ENCODE data around the gene MED25.

DNA sequence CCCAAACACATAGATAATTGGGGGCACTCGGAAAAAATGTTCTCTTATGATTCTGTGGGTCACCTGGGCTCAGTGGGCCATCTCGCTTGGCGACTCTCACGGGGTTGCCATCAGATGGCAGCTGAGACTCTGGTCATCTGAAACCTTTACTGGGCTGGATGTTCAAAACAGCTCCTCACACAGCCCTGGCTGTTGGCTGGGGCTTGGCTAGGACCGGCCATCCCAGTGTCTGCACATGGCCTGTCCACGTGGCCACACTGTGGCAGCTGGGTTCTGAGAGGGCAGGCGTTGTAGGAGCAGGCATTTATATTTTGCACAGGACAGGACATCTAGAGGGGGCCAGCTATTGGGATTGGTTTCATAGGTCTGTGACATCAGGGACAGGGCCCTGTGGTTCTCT lies 15.5 kb downstream of the MED25 start:
- TF ChIP-seq CREB1 (IDR thresholded peaks at IDR 0.05; ENCODE audit: low read depth) (no peak), RAD21 (IDR thresholded peaks at IDR 0.05; ENCODE audit: low read depth) (no peak), TAF1 (IDR thresholded peaks at IDR 0.05; ENCODE audit: low read depth) (no peak), EP300 (IDR thresholded peaks at IDR 0.05; ENCODE audit: borderline replicate concordance) (no peak), ZBTB7A (IDR thresholded peaks at IDR 0.05; ENCODE audit: low read depth) (no peak), EGR1 (IDR thresholded peaks at IDR 0.05) (no peak), YY1 (IDR thresholded peaks at IDR 0.05; ENCODE audit: low read depth) (no peak), TEAD4 (IDR thresholded peaks at IDR 0.05) (no peak), FOXM1 (IDR thresholded peaks at IDR 0.05; ENCODE audit: borderline replicate concordance, low read depth) (no peak)
- TF ChIP-seq, protein P1, sequence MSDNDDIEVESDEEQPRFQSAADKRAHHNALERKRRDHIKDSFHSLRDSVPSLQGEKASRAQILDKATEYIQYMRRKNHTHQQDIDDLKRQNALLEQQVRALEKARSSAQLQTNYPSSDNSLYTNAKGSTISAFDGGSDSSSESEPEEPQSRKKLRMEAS (IDR thresholded peaks at IDR 0.05) = no peak

Data from Ishikawa (cell line).